Stimulated activated CD4-positive, alpha-beta T cell treated with anti-CD3 and anti-CD28 coated beads, Interleukin-4, amount 100 ng/mL, for 4 hours (primary cell): ENCODE results near the gene NAPG.
"Not testable (repeated sequence)": the region's sequence is repeated elsewhere in the genome, so short reads cannot be mapped to it uniquely, and the experiment has no call there.

ENCODE experiments used
- DNase-seq, 2 experiments: peaks; one replicate each; pipeline ENCODE4 v3.0.0-alpha.2; 2020

Gene NAPG

DNA sequence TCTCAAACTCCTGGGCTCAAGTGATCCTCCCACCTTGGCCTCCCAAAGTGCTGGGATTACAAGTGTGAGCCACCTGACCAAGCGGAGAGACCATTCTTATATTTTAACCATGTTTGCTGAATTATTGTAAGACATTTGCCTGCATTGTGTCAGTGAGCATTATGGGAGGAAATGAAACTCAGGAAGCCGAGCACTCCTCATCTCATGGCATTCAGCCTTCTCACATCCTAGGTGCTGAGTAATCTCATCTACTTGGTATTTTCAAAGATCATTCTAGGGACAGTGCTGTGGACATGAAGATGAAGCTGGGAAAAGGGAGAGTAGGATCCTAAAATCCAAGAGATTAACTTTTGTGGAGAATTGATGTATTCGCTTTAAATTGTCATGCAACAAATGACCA, 66.1 kb downstream of the NAPG start:
- DNase-seq, result no peak

DNA sequence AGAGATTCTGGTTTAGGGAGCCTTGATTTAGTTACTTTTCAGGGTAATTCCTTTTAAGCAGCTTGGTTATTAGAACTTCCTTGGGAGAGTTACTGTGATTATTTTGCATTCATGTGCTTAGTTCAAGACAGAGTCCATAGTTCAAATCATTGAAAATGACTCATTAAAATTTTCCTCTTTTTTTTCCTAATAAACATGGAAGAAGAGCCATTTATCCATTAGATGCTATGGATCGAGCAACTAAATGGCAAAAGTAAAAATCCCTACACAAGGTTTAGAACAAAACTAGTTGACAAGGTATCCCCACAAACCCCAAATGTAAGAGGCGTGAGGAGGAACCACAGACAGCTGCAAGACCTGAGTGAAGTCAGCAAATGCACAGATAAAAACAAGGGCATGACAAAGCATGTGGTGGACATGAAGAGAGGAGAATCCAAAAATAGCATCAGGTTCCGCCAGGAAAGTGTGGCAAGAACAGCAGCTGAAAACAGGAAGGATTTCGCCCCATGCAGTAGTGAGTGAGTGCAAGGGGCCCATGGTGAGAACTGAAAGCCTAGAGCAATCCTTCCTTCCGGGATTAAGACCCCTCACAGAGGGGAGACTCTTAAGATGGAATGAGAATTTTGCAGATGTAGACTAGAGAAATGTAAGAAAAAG, 67.7 kb downstream of the NAPG start:
- DNase-seq, result not testable (repeated sequence)

DNA sequence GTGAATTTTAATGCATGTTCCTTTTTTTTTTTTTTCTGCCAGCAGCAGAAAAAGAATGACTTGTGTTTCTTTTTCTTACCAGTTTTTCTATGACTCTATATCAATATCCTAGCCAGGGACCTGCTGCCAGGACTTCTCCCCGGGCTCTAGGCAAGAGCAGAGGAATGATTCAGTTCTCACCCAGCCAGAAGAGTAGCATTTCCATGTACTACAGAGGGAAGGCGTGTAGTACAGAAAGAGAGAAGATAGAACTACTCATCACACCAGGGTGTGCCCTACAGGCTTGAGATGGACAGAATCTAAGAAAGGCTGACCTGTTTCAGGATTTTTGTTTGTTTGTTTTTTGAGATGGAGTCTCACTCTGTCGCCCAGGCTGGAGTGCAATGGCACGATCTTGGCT, 70.1 kb downstream of the NAPG start:
- DNase-seq, result not testable (repeated sequence)

DNA sequence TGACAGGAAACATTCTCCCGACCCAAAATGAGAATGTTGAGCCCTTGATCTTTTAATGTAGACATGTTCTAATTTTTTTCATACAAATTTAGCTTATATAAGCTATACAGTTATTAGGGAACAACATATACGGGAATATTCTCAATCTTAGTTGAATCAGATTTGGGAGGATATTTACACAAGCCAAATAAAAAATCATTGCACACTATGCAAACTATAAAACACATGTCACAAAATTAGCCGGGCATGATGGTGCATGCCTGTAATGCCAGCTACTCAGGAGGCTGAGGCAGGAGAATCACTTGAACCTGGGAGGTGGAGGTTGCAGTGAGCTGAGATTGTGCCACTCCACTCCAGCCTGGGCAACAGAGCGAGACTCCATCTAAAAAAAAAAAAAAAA, 71.9 kb downstream of the NAPG start:
- not testable (repeated sequence) for DNase-seq

DNA sequence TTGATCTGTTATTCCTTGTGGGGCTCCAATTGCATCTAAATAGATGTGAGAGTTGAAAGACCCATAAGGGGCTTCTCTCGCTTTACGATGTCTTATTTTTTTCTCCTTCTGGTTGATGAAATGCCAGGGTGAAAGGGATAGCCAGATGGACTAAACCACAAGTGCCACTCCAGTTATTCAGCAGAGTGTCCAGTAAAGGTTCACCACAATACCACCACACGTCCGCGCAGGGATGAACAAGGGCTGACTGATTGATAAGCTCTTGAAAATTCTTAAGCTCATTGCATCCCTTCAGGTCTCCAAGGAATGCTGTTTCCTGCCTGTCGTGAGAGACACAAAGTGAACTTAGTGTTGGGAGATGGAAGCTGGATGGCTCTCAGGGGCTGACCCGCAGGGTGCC, 74.9 kb downstream of the NAPG start:
- not testable (repeated sequence) for DNase-seq
